WI38 (cell line): Measurements from ENCODE around the gene COL6A3.

Experiments
- H3K4me3 ChIP-seq: 2 replicates; pipeline ENCODE4 v1.5.1; 2011; ENCODE audit warnings: low read depth, mild to moderate bottlenecking, control low read depth, low read length
- CTCF ChIP-seq: IDR thresholded peaks from 2 replicates; pipeline ENCODE4 v1.5.1; 2012; ENCODE audit warnings: low read depth, mild to moderate bottlenecking, control low read depth, low read length

COL6A3 gene

GRCh38 chr2:237411683-237412423 lies 2.1 kb downstream of the COL6A3 start:
- H3K4me3 ChIP-seq, result peak overlapping the region; percentile 86
- no peak for TF ChIP-seq CTCF

- peak overlapping the region; percentile 86 for H3K4me3 ChIP-seq
- no peak for TF ChIP-seq CTCF
Observed at GRCh38 chr2:237411092-237411601, 2.8 kb downstream of the COL6A3 start.

- peak overlapping the region; percentile 86 for H3K4me3 ChIP-seq
Observed at GRCh38 chr2:237409263-237409662, 4.7 kb downstream of the COL6A3 start.

GRCh38 chr2:237408335-237409000 lies 5.5 kb downstream of the COL6A3 start:
- no peak for TF ChIP-seq CTCF
- H3K4me3 ChIP-seq, result peak overlapping the region; percentile 86

GRCh38 chr2:237407700-237408099 lies 6.3 kb downstream of the COL6A3 start:
- peak overlapping the region; percentile 86; the same call in 1 of the 2 replicates for H3K4me3 ChIP-seq
- TF ChIP-seq CTCF, result no peak

GRCh38 chr2:237406371-237406895 lies 7.5 kb downstream of the COL6A3 start:
- no peak for TF ChIP-seq CTCF
- H3K4me3 ChIP-seq, result no peak overlapping the region

GRCh38 chr2:237405605-237406004 lies 8.4 kb downstream of the COL6A3 start:
- no peak overlapping the region for H3K4me3 ChIP-seq
- TF ChIP-seq CTCF, result no peak
